CD4-positive, alpha-beta T cell treated with Interleukin-4 for 1 hour (primary cell): ENCODE data around the gene CLIC4.
"Not testable (repeated sequence)": the region's sequence is repeated elsewhere in the genome, so short reads cannot be mapped to it uniquely, and the experiment has no call there.

Source experiments
- DNase-seq, 2 donors: peaks; one replicate each; pipeline ENCODE4 v3.0.0-alpha.2; 2020 to 2022

CLIC4 gene

DNA sequence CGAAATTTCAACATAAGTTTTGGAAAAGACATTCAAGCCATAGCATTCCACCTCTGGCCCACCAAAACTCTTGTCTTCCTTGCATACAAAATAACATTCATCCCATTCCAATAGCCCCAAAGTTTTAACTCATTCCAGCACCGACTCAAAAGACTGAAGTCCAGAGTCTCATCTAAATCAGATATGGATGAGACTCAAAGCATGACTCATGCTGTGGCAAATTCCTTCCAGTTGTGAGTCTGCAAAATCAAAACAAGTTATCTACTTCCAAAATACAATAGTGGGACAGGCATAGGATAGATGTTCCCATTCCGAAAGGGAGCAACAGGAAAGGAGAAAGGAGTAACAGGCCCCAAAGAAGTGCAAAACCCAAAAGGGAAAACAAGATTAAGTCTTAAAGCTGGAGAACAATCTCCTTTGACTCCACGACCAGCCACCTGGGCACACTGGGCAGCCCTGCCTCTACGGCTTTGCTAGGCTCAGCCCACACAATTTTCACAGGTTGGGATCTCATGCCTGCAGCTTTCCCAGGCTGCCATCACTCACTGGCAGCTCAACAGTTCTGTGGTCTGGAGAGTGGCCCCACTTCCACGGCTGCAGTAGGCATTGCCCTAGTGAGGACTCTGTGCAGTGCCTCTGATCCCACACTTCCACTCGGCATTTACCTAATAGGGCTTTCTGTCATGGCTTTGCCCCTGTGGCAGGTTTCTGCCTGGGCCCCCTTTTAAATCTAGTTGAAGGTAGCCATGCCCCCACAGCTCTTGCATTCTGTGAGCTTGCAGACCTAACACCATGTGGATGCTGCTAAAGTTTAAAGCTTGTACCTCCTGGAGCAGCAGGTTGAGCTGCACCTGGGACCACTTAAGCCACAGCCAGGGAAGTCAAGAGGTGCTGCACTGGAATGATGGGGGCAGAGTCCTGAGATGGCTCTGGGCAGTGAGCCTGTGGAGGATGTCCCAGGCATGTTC is 133.8 kb downstream of the CLIC4 start:
- no peak for DNase-seq

DNA sequence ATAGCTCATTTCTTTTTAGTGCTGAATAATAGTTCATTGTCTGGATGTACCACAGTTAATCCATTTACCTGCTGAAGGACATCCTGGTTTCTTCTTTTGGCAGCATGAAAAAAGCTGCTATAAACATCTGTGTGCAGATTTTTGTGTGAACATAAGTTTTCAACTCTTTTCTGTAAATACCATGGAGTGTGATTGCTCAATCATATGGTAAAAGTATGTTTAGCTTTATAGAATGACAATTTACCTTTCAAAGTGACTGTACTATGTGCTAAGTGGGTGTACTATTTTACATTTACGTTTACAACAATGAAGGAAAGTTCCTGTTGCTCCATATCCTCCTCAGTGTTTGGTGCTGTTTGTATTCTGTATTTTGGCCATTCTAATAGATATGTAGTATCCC is 135.8 kb downstream of the CLIC4 start:
- DNase-seq = no peak

DNA sequence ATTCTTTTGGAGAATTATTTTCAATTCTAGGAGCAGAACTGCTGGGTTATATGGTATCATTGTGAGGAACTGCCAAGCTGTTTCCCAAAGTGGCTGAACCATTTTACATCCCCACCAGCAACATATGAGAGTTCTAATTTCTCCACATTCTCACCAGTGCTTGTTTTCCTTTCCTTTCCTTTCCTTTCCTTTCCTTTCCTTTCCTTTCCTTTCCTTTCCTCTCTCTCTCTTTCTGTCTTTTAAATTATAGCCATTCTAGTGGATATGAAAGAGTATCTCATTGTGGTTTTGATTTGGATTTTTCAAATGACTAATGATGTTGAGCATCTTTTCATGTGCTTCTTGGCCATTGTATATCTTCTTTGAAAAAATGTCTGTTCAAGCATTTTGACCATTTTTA is 139.5 kb downstream of the CLIC4 start:
- DNase-seq = no peak

DNA sequence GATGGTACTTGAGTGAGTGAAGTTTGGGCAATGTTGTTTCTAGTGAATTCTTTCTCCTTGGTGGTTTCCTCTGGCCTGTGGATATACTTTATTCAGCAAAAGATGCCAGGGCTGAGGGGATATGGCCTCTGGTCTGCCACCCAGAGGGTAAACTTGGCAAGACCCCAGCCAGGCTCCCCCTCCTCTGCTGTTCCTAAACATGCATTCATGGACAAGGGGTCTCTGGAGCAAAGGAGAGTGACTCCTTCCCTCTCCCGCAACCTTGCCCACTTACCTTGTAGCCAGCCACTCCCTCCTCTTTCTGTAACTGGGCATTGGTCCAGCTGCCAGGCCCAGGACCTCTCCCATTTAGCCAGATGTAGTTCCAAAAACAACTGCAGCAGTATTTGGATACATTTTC is 141.0 kb downstream of the CLIC4 start:
- DNase-seq = no peak

DNA sequence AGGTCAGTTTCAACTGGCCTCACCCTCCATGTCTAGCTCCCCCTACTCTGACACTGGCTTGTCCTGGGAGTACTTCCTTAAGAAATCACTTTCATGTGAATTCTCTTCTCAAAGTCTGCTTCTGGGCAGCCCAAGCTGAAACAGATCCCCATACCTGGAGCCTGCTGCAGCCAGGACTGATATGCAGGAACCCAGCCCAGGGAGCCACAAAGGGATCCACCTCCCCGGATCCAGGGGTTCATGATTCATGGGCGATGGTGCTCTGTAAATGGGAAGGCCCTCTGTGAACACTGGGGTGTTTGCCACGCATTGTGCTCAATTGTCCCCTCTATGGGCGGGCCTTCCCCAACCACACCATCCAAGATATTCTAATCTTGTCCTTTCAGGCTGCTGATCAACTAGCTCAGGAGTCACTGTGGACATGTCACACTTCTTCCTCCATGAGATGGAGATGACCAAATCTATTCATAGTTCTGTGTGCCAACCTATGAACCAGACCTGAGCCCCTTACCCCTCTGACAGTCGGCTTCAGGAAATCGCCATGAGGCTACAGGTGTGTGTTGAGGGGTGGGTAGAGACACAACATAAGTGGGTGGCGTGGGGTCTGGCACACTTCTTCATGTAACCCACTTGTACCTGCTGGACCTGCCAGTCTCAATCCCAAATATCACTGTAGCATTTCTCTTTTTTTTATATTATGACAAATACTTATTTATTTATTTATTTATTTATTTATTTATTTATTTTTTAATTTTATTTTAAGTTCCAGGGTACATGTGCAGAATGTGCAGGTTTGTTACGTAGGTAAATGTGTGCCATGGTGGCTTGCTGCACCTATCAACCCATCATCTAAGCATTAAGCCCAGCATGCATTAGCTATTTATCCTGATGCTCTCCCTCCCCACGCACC is 143.1 kb downstream of the CLIC4 start:
- no peak for DNase-seq

DNA sequence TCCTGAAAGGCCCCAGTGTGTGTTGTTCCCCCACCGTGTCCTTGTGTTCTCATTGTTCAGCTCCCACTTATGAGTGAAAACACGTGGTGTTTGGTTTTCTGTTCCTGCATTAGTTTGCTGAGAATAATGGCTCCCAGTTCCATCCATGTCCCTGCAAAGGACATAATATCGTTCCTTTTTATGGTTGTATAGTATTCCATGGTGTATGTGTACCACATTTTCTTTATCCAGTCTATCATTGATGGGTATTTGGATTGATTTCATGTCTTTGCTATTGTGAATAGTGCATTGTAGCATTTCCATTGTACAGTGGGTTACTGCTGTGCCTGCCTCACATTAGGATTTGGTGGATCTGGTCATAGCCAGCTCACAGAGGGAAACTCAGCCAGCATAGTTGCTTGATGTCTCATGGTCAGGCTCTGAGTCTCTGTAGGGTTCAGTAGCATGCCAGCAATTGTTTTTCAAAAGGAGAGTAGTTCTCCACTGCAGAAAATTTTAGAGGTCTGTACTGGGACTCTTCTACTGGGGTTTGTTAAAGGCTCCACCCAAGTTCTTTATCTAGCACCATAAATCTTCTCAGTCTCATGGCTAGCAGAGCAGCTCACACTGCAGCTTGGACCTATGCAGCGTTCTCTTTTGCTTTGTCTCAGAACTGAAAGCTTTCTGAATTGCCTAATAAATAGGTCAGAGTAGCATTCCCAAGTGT is 143.9 kb downstream of the CLIC4 start:
- DNase-seq = no peak

DNA sequence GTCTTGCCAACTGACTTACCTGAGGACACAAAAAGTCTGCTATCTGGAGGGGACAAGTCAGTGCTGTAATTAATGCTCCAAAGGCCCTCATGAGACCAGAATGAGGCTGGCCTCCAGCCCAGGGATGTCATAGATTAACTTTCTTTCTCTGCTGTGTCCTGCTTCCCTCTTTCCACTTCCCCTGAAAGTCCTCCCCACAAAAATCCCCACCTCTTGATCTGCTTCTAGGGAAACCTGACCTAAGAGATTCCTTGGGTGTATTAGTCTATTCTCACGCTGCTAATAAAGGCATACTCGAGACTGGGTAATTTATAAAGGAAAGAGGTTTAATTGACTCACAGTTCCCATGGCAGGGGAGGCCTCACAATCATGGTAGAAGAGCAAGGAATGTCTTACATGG is 145.6 kb downstream of the CLIC4 start:
- DNase-seq = no peak

DNA sequence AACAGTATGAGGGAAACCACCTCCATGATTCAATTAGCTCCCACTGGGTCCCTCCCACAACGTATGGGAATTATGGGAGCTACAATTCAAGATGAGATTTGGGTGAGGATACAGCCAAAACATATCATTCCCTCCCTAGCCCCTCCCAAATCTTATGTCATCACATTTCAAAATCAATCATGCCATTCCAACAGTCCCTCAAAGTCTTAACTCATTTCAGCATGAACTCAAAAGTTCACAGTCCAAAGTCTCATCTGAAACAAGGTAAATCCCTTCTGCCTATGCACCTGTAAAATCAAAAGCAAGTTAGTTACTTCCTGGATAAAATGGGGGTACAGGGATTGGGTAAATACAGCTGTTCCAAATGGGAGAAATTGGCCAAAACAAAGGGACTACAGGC is 146.1 kb downstream of the CLIC4 start:
- not testable (repeated sequence) for DNase-seq

DNA sequence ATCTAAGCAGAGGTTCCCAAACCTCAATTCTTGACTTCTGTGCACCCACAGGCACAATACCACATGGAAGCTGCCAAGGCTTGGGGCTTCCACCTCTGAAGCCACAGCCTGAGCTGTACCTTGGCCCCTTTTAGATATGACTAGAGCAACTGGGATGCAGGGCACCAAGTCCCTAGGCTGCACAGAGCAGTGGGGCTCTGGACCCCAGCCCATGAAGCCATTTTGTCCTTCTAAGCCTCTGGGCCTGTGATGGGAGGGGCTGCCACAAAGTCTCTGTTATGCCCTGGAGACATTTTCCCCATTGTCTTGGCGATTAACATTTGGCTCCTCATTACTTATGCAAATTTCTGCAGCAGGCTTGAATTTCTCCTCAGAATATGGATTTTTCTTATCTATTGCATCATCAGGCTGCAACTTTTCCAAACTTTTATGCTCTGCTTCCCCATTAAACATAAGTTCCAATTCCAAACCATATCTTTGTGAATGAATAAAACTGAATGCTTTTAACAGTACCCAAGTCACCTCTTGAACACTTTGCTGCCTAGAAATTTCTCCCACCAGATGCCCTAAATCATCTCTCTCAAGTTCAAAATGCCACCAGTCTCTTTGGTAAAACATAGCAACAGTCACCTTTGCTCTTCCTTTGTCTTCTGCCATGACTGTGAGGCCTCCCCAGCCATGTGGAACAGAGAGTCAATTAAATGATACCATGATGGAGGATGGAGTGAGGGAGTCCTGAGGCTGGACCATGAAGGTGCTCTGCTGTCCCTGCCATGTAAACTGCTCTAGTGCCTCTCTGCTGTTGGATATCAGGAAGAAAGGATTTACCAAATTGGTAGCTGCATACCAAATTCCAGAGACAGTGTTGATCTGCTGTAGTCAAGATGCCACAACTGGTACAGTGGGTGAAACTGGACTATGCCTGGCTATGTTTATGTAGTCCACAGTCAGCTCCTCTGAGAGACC is 147.2 kb downstream of the CLIC4 start:
- no peak for DNase-seq

DNA sequence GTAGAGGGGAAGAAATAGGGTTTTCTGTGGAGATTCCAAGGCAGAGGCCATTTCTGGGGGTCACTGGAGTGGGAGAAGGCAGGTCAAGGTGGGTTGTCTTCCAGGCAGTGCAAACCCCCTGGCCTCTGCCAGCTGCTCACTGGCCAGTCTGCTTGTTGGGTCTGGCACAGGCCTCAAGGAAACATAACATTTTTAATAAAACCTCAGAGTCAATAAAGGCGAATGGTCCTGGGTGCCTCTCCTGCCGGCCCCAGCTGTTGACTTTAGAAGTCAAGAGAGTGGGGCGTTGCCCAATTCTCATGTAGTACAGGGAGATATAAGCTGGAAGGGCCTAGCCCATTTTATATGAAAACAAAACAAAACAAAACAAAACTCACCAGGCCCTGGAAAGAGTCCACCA is 148.2 kb downstream of the CLIC4 start:
- no peak for DNase-seq
